GM10266 (cell line): ENCODE measurements around the gene SLC6A8.
"Not testable (repeated sequence)": the region's sequence is repeated elsewhere in the genome, so short reads cannot be mapped to it uniquely, and the experiment has no call there.

Source experiments
- DNase-seq: peaks from one replicate; pipeline ENCODE4 v3.0.0; 2012; ENCODE audit errors: extremely low spot score
- CTCF ChIP-seq: IDR thresholded peaks from 2 replicates; pipeline ENCODE4 v1.5.1; 2012; ENCODE audit warnings: mild to moderate bottlenecking, low read depth; ENCODE audit not compliant: control insufficient read depth, insufficient read depth; ENCODE audit errors: missing control alignments

SLC6A8 gene

DNA sequence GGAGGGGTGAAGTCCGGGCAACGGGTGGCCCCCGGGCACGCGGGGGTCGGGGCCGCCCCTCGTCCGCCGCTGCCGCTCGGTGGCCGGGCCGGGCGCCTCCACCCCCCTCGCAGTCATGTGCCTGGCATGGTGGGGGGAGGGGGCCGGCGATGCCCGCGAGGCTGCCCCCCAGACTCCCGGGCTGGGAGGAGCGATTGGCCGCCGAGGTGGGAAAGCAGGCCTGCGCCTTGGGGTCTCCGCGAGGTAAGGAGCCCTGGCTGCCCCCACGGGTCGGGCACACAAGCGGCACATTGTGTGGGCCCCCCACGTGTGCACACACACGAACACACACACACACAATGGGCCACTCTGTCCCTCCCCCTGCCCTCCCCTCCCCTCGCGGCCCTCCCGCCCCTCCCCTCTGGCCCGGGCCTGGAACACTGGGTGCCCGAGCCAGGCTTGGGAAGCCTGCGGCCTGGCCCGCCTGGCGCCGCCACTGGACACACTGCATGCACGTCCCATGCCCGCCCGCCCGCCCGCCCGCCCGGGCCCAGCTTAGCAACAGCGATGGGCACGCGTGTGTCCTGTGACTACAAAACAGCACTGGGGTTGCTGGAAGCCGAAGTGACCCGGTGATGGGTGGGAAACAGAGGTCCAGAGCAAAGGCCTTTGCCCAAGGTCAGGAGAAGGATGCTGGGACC lies 1.3 kb downstream of the SLC6A8 start:
- no peak for TF ChIP-seq CTCF
- DNase-seq, result no peak

GRCh38 chrX:153689654-153690465 lies 2.1 kb downstream of the SLC6A8 start:
- no peak for DNase-seq
- TF ChIP-seq CTCF, result no peak

DNA sequence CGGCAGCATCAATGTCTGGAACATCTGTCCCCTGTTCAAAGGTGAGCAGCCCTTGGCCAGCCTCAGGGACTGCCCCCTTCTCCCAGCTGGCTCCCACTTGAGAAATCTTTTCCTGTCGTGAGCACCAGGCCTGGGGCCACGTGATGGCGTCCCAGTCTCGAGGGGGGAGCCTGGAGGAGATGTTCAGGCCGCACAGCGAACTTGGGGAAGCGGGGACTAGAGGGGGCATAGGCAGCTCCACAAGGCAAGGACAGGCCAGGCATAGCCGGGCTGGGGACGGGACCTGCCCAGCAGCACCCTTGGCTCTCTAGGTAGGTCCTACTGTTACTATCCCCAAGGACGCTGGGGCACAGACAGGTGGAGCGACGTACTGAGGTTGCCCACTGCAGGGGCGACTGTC lies 2.7 kb downstream of the SLC6A8 start:
- no peak for DNase-seq
- no peak for TF ChIP-seq CTCF

GRCh38 chrX:153691032-153691827 lies 3.5 kb downstream of the SLC6A8 start:
- DNase-seq, result not testable (repeated sequence)

DNA sequence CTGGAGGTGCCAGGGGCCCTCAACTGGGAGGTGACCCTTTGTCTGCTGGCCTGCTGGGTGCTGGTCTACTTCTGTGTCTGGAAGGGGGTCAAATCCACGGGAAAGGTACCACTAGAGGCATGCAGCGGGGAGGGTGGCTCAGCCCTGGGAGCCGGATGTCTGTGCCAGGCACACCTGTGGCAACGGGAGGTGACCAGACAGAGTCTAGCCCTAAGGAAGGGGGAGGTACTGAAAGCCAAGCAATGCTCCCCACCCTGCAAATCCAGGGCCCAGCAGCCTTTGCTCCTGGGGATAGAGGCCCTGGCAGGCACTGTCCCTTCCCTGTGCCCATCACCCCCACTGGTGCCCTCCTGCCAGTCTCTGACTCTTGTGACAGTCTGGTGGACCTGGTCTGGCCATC lies 4.3 kb downstream of the SLC6A8 start:
- no peak for DNase-seq
- no peak for TF ChIP-seq CTCF

DNA sequence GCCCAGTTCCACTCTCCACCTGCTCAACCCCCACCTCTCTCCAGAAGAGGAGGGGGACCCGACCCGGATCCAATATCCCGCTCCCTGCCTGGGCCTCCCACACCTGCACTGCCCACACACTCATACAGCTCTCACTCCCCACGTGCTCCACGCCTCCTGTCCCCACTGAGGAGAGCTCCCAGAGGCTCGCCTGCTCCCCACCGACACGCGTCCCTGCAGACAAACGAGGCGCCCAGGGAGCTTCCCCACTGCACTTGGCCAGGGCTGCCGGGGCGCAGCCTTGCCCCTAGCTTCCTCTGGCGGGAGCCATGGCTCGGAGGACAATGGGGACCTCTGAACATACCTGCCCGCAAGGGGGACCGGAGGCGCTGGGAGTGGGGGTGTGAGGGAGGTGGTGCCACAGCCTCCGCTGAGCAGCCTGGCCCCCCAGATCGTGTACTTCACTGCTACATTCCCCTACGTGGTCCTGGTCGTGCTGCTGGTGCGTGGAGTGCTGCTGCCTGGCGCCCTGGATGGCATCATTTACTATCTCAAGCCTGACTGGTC lies 5.0 kb downstream of the SLC6A8 start:
- TF ChIP-seq CTCF, result no peak
- no peak for DNase-seq

DNA sequence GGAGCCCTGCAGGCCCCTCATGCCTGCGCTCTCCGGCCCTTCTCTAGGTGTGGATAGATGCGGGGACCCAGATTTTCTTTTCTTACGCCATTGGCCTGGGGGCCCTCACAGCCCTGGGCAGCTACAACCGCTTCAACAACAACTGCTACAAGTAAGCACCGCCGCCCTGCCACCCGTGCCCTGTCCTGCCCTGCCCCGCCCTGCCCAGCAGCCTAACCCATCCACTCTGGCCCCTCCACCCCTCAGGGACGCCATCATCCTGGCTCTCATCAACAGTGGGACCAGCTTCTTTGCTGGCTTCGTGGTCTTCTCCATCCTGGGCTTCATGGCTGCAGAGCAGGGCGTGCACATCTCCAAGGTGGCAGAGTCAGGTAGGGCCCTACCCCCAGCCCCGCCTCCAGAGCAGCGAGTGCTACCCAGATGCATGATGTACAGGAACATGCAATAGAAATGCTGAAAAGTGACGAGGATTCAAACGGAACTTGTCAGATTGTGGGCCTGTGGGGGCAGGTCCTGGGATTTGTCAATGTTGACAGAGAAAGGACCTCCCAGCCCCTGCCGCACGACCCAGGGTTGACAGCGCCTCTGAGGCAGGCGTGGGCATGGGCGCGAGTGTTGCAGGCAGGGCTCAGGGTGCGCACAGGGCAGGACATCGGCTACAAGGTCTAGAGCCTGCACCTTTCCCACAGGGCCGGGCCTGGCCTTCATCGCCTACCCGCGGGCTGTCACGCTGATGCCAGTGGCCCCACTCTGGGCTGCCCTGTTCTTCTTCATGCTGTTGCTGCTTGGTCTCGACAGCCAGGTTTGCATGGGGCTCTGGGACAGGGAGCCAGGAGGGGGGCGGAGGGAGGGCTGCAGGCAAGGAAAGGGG lies 5.7 kb downstream of the SLC6A8 start:
- DNase-seq, result no peak
- no peak for TF ChIP-seq CTCF

DNA sequence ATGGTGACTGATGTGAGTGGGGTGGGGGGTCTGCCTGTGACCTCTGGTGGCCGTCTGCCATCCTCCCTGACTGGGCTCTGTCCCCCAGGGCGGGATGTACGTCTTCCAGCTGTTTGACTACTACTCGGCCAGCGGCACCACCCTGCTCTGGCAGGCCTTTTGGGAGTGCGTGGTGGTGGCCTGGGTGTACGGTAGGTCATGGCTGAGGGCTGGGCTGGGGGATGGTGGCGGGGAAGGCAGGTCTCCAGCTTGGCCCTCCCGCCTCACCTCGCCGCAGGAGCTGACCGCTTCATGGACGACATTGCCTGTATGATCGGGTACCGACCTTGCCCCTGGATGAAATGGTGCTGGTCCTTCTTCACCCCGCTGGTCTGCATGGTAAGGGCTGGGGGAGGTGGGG lies 6.5 kb downstream of the SLC6A8 start:
- not testable (repeated sequence) for DNase-seq
